IPS DF 4.7 (cell line): ENCODE data around the gene BORCS8.

Source experiments
- DNase-seq: peaks from one replicate; pipeline ENCODE4 v3.0.0-alpha.2; 2013; ENCODE audit warnings: low spot score; ENCODE audit errors: extremely low read depth

The BORCS8 gene

DNA sequence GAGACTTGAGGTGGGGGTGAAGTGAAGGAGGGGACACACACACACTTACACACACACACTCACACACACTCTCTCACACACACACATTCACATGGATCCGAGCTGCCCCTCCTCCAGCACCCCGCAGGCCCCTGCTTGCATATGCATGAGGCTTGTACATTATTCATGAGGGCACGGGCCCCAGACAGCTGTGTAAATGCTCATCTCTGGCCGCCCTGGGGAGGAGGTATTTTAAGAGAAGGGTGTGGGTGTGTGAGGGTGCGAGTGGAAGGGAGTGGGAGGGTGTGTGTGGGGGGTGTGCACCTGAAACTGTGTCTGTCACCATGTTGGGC, 22.2 kb upstream of the BORCS8 start:
- DNase-seq: no peak

- DNase-seq: no peak
Observed at GRCh38 chr19:19213426-19214158, 21.6 kb upstream of the BORCS8 start.

GRCh38 chr19:19212916-19213315, 21.0 kb upstream of the BORCS8 start:
- DNase-seq: no peak

GRCh38 chr19:19211499-19212420, 19.8 kb upstream of the BORCS8 start, which contains the start of gene NCAN:
NCAN (plus strand) TSS chr19:19211958; CDS start chr19:19216954, 4,996 bp downstream.
- DNase-seq: no peak

DNA sequence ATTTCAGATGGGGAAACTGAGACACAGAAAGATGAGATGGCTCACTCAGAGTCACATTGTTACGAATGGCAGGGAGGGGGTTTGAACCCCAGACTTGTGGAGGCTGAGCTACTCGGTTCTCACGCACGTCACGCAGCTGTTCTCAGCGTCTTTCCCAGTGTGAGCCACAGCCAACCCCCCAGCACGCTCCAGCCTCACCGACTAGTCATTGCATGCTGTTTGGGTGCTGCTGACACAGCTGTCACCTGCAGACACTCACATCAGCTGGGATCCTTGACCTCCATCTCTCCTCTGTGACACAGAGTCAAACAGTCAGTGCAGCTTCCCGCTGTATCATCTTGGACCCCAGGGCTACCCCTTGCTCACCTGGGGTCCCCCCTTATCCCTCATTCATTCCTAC, 17.4 kb upstream of the BORCS8 start:
- DNase-seq: no peak

- DNase-seq: no peak
Observed at GRCh38 chr19:19207637-19208572, 16.0 kb upstream of the BORCS8 start.

- DNase-seq: no peak
Observed at GRCh38 chr19:19206938-19207337, 15.0 kb upstream of the BORCS8 start.

DNA sequence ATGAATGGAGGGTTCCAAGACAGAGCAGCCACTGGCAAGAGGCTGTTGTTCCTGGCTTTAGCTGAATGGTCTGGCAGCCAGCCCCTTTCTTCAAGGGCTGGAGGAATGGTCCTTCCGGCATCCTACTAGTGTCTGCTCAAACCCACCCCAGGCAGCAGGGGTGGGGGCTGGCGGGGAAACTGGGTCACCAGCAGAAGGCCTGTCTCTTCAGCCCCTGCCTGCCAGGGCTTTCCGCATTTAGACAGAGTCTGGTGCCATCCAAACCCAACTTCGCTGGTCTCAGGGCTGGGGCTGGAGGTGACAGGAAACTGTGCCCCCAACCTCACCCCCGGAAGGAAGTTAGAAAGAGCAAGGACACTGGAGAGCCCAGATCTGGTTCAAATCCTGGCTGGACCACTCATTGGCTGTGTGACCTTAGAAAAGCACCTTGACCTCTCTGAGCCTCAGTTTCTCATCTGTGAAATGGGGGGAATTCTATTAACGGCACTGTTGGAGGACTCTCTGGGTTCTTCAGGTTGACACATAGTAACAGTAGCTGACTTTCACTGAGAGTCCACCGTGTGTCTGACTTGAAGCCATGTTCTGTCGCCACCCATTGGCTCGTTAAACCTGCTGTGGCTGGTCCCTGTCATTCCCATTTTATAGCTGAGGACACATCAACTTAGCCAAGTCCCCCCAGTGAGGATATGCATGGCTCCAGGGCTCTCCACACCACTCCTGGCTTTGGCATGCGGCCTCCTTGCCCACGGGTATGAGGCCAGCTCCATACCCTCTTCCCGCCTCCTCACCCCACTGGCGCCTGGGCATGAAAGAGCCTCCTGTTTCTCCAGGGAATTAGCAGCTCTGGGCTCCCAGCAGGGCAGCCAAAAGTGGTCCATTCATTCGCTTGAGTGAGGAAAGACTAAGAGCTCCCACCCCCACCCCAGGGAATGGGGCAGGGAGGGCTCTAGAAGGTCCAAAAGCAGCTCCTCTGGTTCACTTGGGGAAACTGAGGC, 13.8 kb upstream of the BORCS8 start:
- DNase-seq: no peak

- no peak for DNase-seq
Observed at GRCh38 chr19:19204181-19204580, 12.2 kb upstream of the BORCS8 start.

DNA sequence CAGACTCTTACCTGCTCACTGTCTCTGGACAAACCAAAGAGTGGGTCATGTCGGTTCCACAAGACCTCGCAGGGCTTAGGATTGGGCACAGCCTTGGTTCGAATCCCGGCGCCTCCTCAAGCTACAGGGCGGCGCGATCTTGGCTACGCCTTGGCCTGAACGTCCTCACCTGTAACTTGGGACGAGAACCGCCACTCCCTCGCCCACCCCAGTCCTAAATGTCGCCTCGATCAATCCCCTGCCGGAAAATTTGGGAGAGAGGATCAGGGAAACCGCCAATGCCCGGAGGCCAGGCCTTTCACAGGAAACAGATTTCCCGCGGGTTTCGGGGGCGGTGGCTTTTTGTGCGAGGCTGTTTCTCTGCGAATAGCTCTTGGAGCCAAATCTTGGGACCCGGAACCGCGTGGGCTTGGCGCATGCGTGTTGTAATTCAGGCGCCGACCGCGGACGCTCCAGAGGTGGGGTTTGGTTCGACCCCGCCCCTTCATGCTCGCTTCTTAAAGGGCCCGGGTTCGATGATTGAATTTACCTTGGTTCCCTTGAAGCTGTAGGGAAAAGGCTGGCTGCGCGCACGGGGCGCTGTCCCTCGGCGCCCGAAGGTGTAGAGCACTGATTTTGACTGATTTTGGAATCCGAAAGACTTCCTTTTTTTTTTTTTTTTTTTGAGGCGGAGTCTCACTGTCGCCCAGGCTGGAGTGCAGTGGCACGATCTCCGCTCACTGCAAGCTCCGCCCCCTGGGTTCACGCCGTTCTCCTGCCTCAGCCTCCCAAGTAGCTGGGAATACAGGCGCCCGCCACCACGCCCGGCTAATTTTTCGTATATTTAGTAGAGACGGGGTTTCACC, 11.3 kb upstream of the BORCS8 start, which contains the start of gene NR2C2AP:
Gene NR2C2AP, minus strand, starts transcription at position 403 of the 845 bp plus-strand sequence. Its CDS starts 354 bp downstream, at position 49.
- no peak for DNase-seq

DNA sequence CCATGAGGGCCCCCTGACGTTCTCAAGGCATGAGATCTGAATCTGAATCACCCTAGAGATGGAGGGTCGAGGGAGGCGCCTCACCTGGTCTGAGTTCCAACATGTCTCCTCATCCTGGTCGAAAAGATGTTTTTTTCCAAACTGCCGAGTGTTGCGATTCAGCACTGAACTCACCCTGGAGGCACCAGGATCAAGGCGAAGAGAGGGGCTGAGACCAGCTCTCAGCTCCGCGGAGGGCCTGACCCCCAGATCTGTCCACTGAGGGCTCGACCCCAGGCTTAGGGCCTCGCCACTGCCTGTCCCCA, 10.7 kb upstream of the BORCS8 start:
- no peak for DNase-seq

DNA sequence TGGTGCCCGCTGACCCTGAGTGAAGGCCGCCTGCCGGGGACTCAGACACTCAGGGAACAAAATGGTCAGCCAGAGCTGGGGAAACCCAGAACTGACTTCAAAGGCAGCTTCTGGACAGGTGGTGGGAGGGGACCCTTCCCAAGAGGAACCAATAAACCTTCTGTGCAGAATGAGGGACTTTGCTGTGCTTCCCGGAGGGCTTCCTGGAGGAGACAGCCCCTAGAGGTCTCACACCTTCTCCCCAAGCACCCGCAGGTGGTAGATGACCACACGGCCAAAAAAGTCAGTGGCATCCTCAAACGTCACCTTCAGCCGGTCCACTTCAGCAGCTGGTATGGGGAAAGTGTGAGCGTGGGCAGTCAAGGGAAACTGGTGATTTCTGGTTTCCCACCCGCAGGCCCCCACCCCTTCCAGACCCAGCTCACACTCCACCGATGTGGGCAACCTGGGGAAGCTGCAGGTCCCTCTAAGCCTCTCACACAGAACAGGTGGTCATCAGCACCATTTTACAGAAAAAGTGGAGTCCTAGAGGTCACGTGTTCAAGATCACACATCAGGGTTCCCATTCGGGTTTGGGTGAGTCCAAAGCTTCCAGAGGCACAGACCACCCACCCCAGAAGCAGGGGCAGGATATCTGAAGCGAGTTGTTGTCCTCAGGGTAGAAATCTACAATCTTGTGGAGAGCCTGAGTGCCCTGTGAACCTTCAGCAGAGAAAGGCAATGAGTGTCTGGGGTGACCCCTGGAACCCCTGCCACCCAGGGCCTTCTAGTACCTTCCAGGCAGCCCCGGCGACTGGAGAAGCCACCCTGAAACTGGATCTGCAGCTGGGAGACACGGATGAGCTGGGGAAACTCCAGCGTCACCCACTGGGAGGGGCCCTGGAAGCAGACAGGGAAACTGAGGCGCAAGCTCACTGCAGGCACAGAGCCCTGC, 10.0 kb upstream of the BORCS8 start:
- no peak for DNase-seq

GRCh38 chr19:19193926-19194325, 2.0 kb upstream of the BORCS8 start:
- no peak for DNase-seq

GRCh38 chr19:19192910-19193423, 1.0 kb upstream of the BORCS8 start:
- DNase-seq: no peak

DNA sequence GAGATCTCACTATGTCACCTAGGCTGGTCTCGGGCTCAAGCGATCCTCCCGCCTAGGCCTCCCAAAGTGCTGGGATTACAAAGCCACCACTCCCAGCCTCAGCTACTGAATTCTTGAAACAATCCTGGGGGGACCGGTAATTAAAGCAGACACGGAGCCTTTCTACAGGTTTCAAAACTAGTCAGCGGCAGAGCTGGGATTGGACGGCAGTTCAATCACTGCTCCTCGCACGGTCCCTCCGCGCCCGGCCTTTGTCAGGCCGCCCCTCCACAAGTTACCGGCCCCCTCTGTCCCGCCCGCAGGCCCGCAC, 229 bp downstream of the BORCS8 start:
- no peak for DNase-seq

GRCh38 chr19:19186742-19187141, 5.2 kb downstream of the BORCS8 start:
- no peak for DNase-seq

DNA sequence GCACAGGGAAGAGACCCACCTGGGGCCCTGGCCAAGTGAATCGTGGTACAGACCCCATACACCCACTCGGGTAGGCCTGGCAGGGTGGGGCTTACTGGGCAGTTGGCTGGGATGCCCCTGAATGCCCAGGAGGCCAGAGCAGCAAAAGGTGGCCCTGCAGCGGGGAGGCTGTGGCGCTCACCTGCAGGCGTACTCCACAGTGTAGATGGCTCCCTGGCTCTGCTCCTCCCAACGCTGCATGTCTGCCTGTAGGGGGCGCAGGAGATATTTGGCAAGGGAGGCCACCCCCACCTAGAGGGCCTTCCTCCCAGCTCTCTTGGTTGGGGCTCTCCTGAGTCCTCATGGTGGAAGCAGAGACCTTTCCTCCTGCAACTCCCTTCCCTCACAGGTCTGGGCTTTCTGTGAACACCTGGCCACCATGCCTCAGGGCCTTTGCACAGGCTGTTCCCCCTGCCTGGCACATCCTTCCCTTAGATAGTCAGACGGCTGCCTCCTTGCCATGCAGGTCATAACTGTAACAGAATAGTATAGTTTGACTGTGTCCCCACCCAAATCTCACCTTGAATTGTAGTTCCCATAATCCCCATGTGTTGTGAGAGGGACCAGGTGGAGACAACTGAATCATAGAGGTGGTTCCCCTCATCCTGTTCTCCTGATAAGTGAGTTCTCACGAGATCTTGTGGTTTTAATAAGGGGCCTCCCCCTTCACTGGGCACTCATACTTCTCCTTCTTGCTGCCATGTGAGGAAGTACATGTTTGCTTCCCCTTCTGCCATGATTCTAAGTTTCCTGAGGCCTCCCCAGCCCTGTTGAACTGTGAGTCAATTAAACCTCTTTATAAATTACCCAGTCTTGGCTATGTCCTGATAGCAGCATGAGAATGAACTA, 5.9 kb downstream of the BORCS8 start:
- DNase-seq: no peak
